SU-DHL-6 (cell line): ENCODE results near the gene UCN.

Source experiments
- H2AFZ ChIP-seq: fragments of 200-600 bp; sonication (generic); 2 replicates; pipeline ENCODE4 v1.6.1; 2014; ENCODE audit warnings: low read depth, mild to moderate bottlenecking, moderate library complexity, mixed read lengths, antibody characterized with exemption, low read length; ENCODE audit not compliant: severe bottlenecking
- H3F3A ChIP-seq: fragments of 200-600 bp; shearing (Covaris generic); 2 replicates; pipeline ENCODE4 v1.6.0; 2016; ENCODE audit warnings: antibody characterized with exemption, mild to moderate bottlenecking; ENCODE audit not compliant: insufficient read depth
- H3K27ac ChIP-seq: fragments of 200-600 bp; sonication (generic); 2 replicates; pipeline ENCODE4 v1.5.1; 2016; ENCODE audit warnings: low read depth, mild to moderate bottlenecking, low read length, moderate library complexity, mixed read lengths
- H3K27me3 ChIP-seq: fragments of 200-600 bp; sonication (generic), shearing (Covaris generic); 2 replicates; pipeline ENCODE4 v1.6.0; 2014; ENCODE audit warnings: mild to moderate bottlenecking, low read length
- H3K36me3 ChIP-seq: fragments of 200-600 bp; sonication (generic); 2 replicates; pipeline ENCODE4 v1.6.1; 2014; ENCODE audit warnings: mild to moderate bottlenecking, low read length, mixed read lengths
- H3K4me2 ChIP-seq: fragments of 300-600, 200-600 bp; shearing (Covaris generic), sonication (generic); 2 replicates; pipeline ENCODE4 v1.6.0; 2014; ENCODE audit warnings: low read length, low read depth, mild to moderate bottlenecking; ENCODE audit not compliant: poor library complexity, severe bottlenecking
- H3K4me3 ChIP-seq: fragments of 200-600 bp; sonication (generic); 2 replicates; pipeline ENCODE4 v1.5.1; 2014; ENCODE audit warnings: antibody characterized with exemption, low read length, mild to moderate bottlenecking, mixed read lengths; ENCODE audit not compliant: insufficient read depth, poor library complexity, severe bottlenecking
- H3K79me2 ChIP-seq: fragments of 200-600 bp; sonication (generic); 2 replicates; pipeline ENCODE4 v1.6.1; 2014; ENCODE audit warnings: mild to moderate bottlenecking, low read length, moderate library complexity; ENCODE audit not compliant: insufficient read depth
- H3K9ac ChIP-seq: fragments of 200-600 bp; sonication (generic); 2 replicates; pipeline ENCODE4 v1.7.0; 2014; ENCODE audit warnings: mild to moderate bottlenecking, low read length
- H3K9me2 ChIP-seq: fragments of 200-600 bp; sonication (generic); replicated peaks from 2 replicates; pipeline ENCODE4 v1.6.1; 2014; ENCODE audit warnings: low read length; ENCODE audit not compliant: insufficient read depth
- H3K9me3 ChIP-seq: fragments of 200-600 bp; sonication (generic); 2 replicates; pipeline ENCODE4 v1.6.1; 2014; ENCODE audit warnings: low read length, mixed read lengths; ENCODE audit not compliant: insufficient read depth
- H4K20me1 ChIP-seq: fragments of 200-600 bp; sonication (generic); 2 replicates; pipeline ENCODE4 v1.6.1; 2014; ENCODE audit warnings: low read depth, mild to moderate bottlenecking, antibody characterized with exemption, low read length, moderate library complexity, mixed read lengths
- EZH2phosphoT487 ChIP-seq: fragments of 200-600 bp; sonication (generic), shearing (Covaris generic); conservative IDR thresholded peaks from 2 replicates; pipeline ENCODE4 v1.6.1; 2018; ENCODE audit warnings: mild to moderate bottlenecking, antibody characterized with exemption, low read length, moderate library complexity, mixed read lengths
- TF ChIP-seq, protein P1 (sequence below): fragments of 200-600 bp; sonication (generic); IDR thresholded peaks from one replicate; pipeline ENCODE4 v1.5.1; 2017; ENCODE audit warnings: antibody characterized with exemption, mild to moderate bottlenecking, low read length, moderate library complexity; ENCODE audit not compliant: insufficient read depth, poor library complexity, severe bottlenecking

UCN gene

DNA sequence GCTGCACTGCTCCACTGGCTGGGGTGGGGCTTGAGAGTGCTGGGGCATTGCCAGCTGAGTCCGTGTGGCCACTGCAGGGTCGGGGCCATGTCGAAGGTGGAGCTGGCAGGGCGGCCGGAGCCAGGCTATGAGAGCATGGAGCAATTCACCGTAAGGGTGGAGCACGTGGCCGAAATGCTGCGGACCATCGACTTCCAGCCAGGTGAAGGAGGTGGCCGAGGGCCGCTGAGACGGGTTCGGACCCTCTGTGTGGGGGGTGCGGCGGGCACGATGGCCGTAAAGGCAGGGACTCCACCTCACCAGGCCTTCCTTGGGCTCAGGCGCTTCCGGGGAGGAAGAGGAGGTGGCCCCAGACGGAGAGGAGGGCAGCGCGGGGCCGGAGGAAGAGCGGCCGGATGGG is 2.1 kb downstream of the UCN start:
- no peaks in the 10 kb centered on the region for H3K79me2 ChIP-seq
- no peak overlapping the region for H3K27ac ChIP-seq
- no peak overlapping the region for H3K4me3 ChIP-seq
- TF ChIP-seq, protein P1, sequence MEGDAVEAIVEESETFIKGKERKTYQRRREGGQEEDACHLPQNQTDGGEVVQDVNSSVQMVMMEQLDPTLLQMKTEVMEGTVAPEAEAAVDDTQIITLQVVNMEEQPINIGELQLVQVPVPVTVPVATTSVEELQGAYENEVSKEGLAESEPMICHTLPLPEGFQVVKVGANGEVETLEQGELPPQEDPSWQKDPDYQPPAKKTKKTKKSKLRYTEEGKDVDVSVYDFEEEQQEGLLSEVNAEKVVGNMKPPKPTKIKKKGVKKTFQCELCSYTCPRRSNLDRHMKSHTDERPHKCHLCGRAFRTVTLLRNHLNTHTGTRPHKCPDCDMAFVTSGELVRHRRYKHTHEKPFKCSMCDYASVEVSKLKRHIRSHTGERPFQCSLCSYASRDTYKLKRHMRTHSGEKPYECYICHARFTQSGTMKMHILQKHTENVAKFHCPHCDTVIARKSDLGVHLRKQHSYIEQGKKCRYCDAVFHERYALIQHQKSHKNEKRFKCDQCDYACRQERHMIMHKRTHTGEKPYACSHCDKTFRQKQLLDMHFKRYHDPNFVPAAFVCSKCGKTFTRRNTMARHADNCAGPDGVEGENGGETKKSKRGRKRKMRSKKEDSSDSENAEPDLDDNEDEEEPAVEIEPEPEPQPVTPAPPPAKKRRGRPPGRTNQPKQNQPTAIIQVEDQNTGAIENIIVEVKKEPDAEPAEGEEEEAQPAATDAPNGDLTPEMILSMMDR = no peak
- TF ChIP-seq EZH2phosphoT487 = no peak
- H3K4me2 ChIP-seq = no peak overlapping the region
- H3K9ac ChIP-seq = no peak overlapping the region
- H3K27me3 ChIP-seq = no peaks in the 10 kb centered on the region
- H3K9me2 ChIP-seq = no peaks in the 10 kb centered on the region
- no peaks in the 10 kb centered on the region for H3K9me3 ChIP-seq
- no peaks in the 10 kb centered on the region for H3K36me3 ChIP-seq
- no peaks in the 10 kb centered on the region for H4K20me1 ChIP-seq
- H3F3A ChIP-seq = no peaks in the 10 kb centered on the region
- H2AFZ ChIP-seq = no peak overlapping the region

DNA sequence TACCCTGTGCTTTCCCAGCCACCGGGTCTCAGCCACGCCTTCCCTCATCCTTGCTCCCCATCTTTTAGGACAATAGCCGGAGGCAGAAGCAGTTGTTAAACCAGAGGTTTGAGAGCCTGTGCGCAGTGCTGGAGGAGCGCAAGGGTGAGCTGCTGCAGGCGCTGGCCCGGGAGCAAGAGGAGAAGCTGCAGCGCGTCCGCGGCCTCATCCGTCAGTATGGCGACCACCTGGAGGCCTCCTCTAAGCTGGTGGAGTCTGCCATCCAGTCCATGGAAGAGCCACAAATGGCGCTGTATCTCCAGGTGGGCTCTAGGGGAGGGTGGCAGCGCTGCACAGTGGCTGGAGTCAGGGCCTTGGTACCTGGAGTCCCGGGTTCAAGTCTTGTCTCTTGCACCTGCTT is 2.7 kb downstream of the UCN start:
- Histone ChIP-seq H3F3A (no peaks in the 10 kb centered on the region), H3K4me2 (no peak overlapping the region), H3K27me3 (no peaks in the 10 kb centered on the region), H3K27ac (no peak overlapping the region), H2AFZ (no peak overlapping the region), H4K20me1 (no peaks in the 10 kb centered on the region), H3K79me2 (no peaks in the 10 kb centered on the region), H3K4me3 (no peak overlapping the region), H3K9ac (no peak overlapping the region), H3K9me2 (no peaks in the 10 kb centered on the region), H3K36me3 (no peaks in the 10 kb centered on the region), H3K9me3 (no peaks in the 10 kb centered on the region)
- no peak for TF ChIP-seq EZH2phosphoT487
- TF ChIP-seq, protein P1 = no peak

DNA sequence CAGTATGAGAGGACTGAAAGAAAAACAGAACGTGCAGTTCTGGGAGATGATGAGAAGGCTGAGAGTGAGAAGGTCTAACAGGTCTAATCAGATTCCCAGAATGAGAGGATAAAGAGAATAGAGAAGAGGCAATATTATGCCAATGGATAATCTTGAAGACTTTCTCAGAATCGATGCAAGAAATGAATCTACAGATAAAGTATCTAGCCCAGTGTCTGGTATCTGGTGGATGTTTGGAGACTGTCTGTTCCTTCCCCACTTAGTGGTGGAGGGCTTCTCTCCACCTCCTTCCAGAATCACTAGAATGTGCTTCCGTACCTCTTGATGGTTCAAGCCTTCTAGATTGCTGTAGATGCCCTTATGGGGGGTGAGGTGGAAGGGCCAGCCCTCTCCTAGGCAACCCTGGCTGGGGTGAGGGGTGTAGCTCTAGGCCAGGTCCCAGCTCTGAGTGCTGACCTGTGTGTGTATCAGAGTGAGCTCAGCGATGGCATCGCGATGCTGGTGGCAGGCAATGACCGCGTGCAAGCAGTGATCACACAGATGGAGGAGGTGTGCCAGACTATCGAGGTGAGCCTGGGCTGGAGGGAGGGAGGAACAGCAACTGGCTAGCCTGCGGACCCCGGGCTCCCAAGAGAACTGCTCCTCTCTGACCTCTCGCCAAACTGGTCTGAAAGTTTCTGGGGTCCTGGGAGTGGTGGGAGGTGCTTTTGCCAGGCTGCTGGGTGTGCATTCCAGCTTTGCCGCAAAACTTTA is 3.6 kb downstream of the UCN start:
- Histone ChIP-seq H3K27ac (no peak overlapping the region), H3K4me2 (no peak overlapping the region), H4K20me1 (no peaks in the 10 kb centered on the region), H3F3A (no peaks in the 10 kb centered on the region), H2AFZ (no peak overlapping the region), H3K9me3 (no peaks in the 10 kb centered on the region), H3K27me3 (no peaks in the 10 kb centered on the region), H3K36me3 (no peaks in the 10 kb centered on the region), H3K9me2 (no peaks in the 10 kb centered on the region), H3K79me2 (no peaks in the 10 kb centered on the region), H3K4me3 (no peak overlapping the region), H3K9ac (no peak overlapping the region)
- TF ChIP-seq, protein P1 = no peak
